ENCODE results near the gene FEN1. TPM values are rescaled to one million over a fixed set of nuclear protein-coding genes. Genes with fewer than 3 reads are reported as not detected.
A peak's percentile ranks its signal among the peaks of the same experiment; 100 is the strongest.

FEN1 gene
- total RNA-seq, 1 donor from 2014 or later: 13.8 TPM

GRCh38 chr11:61749591-61750217 is 43.0 kb upstream of the FEN1 start:
- Histone ChIP-seq H3K4me1 (ENCODE audit: insufficient read depth, low read length) (peaks cover 41% of the 10 kb centered on the region), H3K27me3 (ENCODE audit: insufficient read depth, low read length) (no peaks in the 10 kb centered on the region), H3K9me3 (ENCODE audit: insufficient read depth, low read depth, low read length) (no peaks in the 10 kb centered on the region), H3K4me3 (ENCODE audit: insufficient read depth, low read depth, low read length) (no peak overlapping the region), H3K27ac (ENCODE audit: low read depth, low read length) (no peak overlapping the region), H2AFZ (ENCODE audit: low read depth, low read length) (no peak overlapping the region), H3K79me2 (ENCODE audit: insufficient read depth, low read length) (peaks cover 14% of the 10 kb centered on the region), H3K4me2 (ENCODE audit: low read length) (peak overlapping the region; percentile 68), H3K36me3 (ENCODE audit: insufficient read depth, low read length) (no peaks in the 10 kb centered on the region), H3K9ac (ENCODE audit: low read length) (no peak overlapping the region), H4K20me1 (ENCODE audit: insufficient read depth, low read length) (no peaks in the 10 kb centered on the region)
- DNase-seq (ENCODE audit: low read depth) (peak; percentile 25), FAIRE-seq (no peak)
- Mint-ChIP-seq H3K27ac (ENCODE audit: unreplicated experiment) (peak overlapping the region; percentile 59), H3K36me3 (ENCODE audit: low read depth, unreplicated experiment) (no peaks in the 10 kb centered on the region), H3K4me1 (ENCODE audit: low read depth, unreplicated experiment) (peaks cover 10% of the 10 kb centered on the region), H3K9me3 (ENCODE audit: unreplicated experiment) (no peaks in the 10 kb centered on the region), H3K4me3 (ENCODE audit: unreplicated experiment) (no peak overlapping the region), H3K27me3 (ENCODE audit: low read depth, unreplicated experiment) (no peaks in the 10 kb centered on the region)
- no peak for TF ChIP-seq EZH2 (IDR thresholded peaks at IDR 0.05; ENCODE audit: insufficient read depth, low read length)
- no peak for TF ChIP-seq CTCF (IDR thresholded peaks at IDR 0.05; ENCODE audit: insufficient read depth, low read depth, low read length)

- Mint-ChIP-seq H3K27me3 (ENCODE audit: low read depth, unreplicated experiment) (no peaks in the 10 kb centered on the region), H3K4me3 (ENCODE audit: unreplicated experiment) (peak overlapping the region; percentile 86), H3K9me3 (ENCODE audit: unreplicated experiment) (no peaks in the 10 kb centered on the region), H3K27ac (ENCODE audit: unreplicated experiment) (no peak overlapping the region), H3K36me3 (ENCODE audit: low read depth, unreplicated experiment) (no peaks in the 10 kb centered on the region), H3K4me1 (ENCODE audit: low read depth, unreplicated experiment) (peaks cover 10% of the 10 kb centered on the region)
- Histone ChIP-seq H3K4me2 (ENCODE audit: low read length) (no peak overlapping the region), H2AFZ (ENCODE audit: low read depth, low read length) (no peak overlapping the region), H4K20me1 (ENCODE audit: insufficient read depth, low read length) (no peaks in the 10 kb centered on the region), H3K79me2 (ENCODE audit: insufficient read depth, low read length) (peaks cover 25% of the 10 kb centered on the region), H3K4me3 (ENCODE audit: insufficient read depth, low read depth, low read length) (no peak overlapping the region), H3K27me3 (ENCODE audit: insufficient read depth, low read length) (no peaks in the 10 kb centered on the region), H3K27ac (ENCODE audit: low read depth, low read length) (no peak overlapping the region), H3K9ac (ENCODE audit: low read length) (no peak overlapping the region), H3K36me3 (ENCODE audit: insufficient read depth, low read length) (no peaks in the 10 kb centered on the region), H3K9me3 (ENCODE audit: insufficient read depth, low read depth, low read length) (no peaks in the 10 kb centered on the region), H3K4me1 (ENCODE audit: insufficient read depth, low read length) (peaks cover 46% of the 10 kb centered on the region)
- TF ChIP-seq EZH2 (IDR thresholded peaks at IDR 0.05; ENCODE audit: insufficient read depth, low read length): no peak
- no peak for TF ChIP-seq CTCF (IDR thresholded peaks at IDR 0.05; ENCODE audit: insufficient read depth, low read depth, low read length)
- no peak for DNase-seq (ENCODE audit: low read depth)
- FAIRE-seq: no peak
Observed at GRCh38 chr11:61750631-61751273, 42.0 kb upstream of the FEN1 start.

- FAIRE-seq (no peak), DNase-seq (ENCODE audit: low read depth) (no peak)
- no peak overlapping the region for H3K27ac Mint-ChIP-seq (ENCODE audit: unreplicated experiment)
Observed at GRCh38 chr11:61751384-61751783, 41.3 kb upstream of the FEN1 start.

More at GRCh38 chr11:61751384-61751783, 41.3 kb upstream of the FEN1 start:
- no peaks in the 10 kb centered on the region for H3K36me3 ChIP-seq (ENCODE audit: insufficient read depth, low read length)
- H3K27me3 Mint-ChIP-seq (ENCODE audit: low read depth, unreplicated experiment): no peaks in the 10 kb centered on the region
- H3K9me3 Mint-ChIP-seq (ENCODE audit: unreplicated experiment): no peaks in the 10 kb centered on the region
- no peak overlapping the region for H3K4me2 ChIP-seq (ENCODE audit: low read length)
- H3K4me1 ChIP-seq (ENCODE audit: insufficient read depth, low read length): peaks cover 53% of the 10 kb centered on the region
- no peak overlapping the region for H3K4me3 ChIP-seq (ENCODE audit: insufficient read depth, low read depth, low read length)
- H3K36me3 Mint-ChIP-seq (ENCODE audit: low read depth, unreplicated experiment): no peaks in the 10 kb centered on the region
- no peak overlapping the region for H3K9ac ChIP-seq (ENCODE audit: low read length)
- TF ChIP-seq CTCF (IDR thresholded peaks at IDR 0.05; ENCODE audit: insufficient read depth, low read depth, low read length) (no peak), EZH2 (IDR thresholded peaks at IDR 0.05; ENCODE audit: insufficient read depth, low read length) (no peak)
- peak overlapping the region; percentile 86 for H3K4me3 Mint-ChIP-seq (ENCODE audit: unreplicated experiment)
- no peaks in the 10 kb centered on the region for H3K27me3 ChIP-seq (ENCODE audit: insufficient read depth, low read length)
- peaks cover 17% of the 10 kb centered on the region for H3K4me1 Mint-ChIP-seq (ENCODE audit: low read depth, unreplicated experiment)
- H3K9me3 ChIP-seq (ENCODE audit: insufficient read depth, low read depth, low read length): no peaks in the 10 kb centered on the region
- H2AFZ ChIP-seq (ENCODE audit: low read depth, low read length): no peak overlapping the region
- no peak overlapping the region for H3K27ac ChIP-seq (ENCODE audit: low read depth, low read length)
- peaks cover 30% of the 10 kb centered on the region for H3K79me2 ChIP-seq (ENCODE audit: insufficient read depth, low read length)
- H4K20me1 ChIP-seq (ENCODE audit: insufficient read depth, low read length): no peaks in the 10 kb centered on the region
